ENCODE measurements around the gene OXER1. TPM values are rescaled to one million over a fixed set of nuclear protein-coding genes. Genes with fewer than 3 reads are reported as not detected.
A peak's percentile ranks its signal among the peaks of the same experiment; 100 is the strongest.

Gene OXER1, protein sequence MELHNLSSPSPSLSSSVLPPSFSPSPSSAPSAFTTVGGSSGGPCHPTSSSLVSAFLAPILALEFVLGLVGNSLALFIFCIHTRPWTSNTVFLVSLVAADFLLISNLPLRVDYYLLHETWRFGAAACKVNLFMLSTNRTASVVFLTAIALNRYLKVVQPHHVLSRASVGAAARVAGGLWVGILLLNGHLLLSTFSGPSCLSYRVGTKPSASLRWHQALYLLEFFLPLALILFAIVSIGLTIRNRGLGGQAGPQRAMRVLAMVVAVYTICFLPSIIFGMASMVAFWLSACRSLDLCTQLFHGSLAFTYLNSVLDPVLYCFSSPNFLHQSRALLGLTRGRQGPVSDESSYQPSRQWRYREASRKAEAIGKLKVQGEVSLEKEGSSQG
- 1 to 10 TPM; 6.5 to 10.0 (median 8.9) TPM for polyA plus RNA-seq (ENCODE audit: insufficient read depth in 1 of 5, insufficient read length in 5 of 5, low replicate concordance in 1 of 5)
- long read RNA-seq, donor 1, transcript OXER1-201 (1 exons, 1,781 nt), result major isoform, 5 of 12 reads
- long read RNA-seq, donor 1, partial matches to known transcripts, result 7 of 12 reads
- long read RNA-seq, donor 1, other reads (novel, unspliced or antisense), result 0 of 12 reads
- long read RNA-seq, donor 2, partial matches to known transcripts, result 0 of 3 reads
- long read RNA-seq, donor 2, other reads (novel, unspliced or antisense), result 0 of 3 reads
- long read RNA-seq, donor 3, partial matches to known transcripts, result 0 of 3 reads
- long read RNA-seq, donor 3, other reads (novel, unspliced or antisense), result 0 of 3 reads
- long read RNA-seq, donor 4, transcript OXER1-201 (1 exons, 1,781 nt), result major isoform, 7 of 7 reads
- long read RNA-seq, donor 4, partial matches to known transcripts, result 0 of 7 reads
- long read RNA-seq, donor 4, other reads (novel, unspliced or antisense), result 0 of 7 reads
- long read RNA-seq, donor 5, transcript OXER1-201 (1 exons, 1,781 nt), result major isoform, 7 of 7 reads
- long read RNA-seq, donor 5, partial matches to known transcripts, result 0 of 7 reads
- long read RNA-seq, donor 5, other reads (novel, unspliced or antisense), result 0 of 7 reads
- long read RNA-seq, donor 6, transcript OXER1-201 (1 exons, 1,781 nt), result major isoform, 10 of 10 reads
- long read RNA-seq, donor 6, partial matches to known transcripts, result 0 of 10 reads
- long read RNA-seq, donor 6, other reads (novel, unspliced or antisense), result 0 of 10 reads
- long read RNA-seq, donor 7, partial matches to known transcripts, result 0 of 4 reads
- long read RNA-seq, donor 7, other reads (novel, unspliced or antisense), result 0 of 4 reads
- long read RNA-seq, donor 8, transcript OXER1-201 (1 exons, 1,781 nt), result major isoform, 7 of 7 reads
- long read RNA-seq, donor 8, partial matches to known transcripts, result 0 of 7 reads
- long read RNA-seq, donor 8, other reads (novel, unspliced or antisense), result 0 of 7 reads

GRCh38 chr2:42764096-42764495, at the start of gene OXER1:
Gene OXER1, minus strand, starts transcription at chr2:42764135. Its CDS starts 73 bp downstream, at chr2:42764062.
- DNase-seq, result no peak

- no peak for DNase-seq
Measured at GRCh38 chr2:42812899-42813479, 49.1 kb upstream of the OXER1 start.

GRCh38 chr2:42810971-42811811, 47.3 kb upstream of the OXER1 start:
- DNase-seq, result peak; percentile 80 to 81

GRCh38 chr2:42810121-42810970, 46.4 kb upstream of the OXER1 start:
- peak; percentile 99 for DNase-seq

- DNase-seq, result peak; percentile 80 to 85
Measured at GRCh38 chr2:42809819-42810120, 45.8 kb upstream of the OXER1 start.

- DNase-seq, result no peak
Measured at GRCh38 chr2:42809131-42809818, 45.3 kb upstream of the OXER1 start.

GRCh38 chr2:42808301-42808700, 44.4 kb upstream of the OXER1 start:
- no peak for DNase-seq

DNA sequence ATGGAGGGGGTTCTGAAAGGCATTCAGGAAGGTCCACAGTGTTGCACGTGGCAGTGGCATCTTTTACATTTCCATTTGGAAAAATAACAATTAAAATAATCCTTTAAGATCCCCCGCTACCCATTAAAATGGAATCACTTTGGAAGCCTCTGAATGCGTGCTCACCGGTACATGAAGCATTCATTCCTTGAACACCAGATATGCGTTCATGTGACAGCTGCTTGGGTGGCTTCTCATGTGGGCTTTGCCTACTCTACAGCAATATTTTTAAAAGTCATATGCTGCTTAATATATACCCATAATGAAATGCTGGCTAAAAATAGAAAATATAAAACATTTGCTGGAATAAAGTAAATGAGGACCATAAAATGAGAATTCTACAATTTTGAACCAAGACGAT, 42.9 kb upstream of the OXER1 start:
- no peak for DNase-seq

DNA sequence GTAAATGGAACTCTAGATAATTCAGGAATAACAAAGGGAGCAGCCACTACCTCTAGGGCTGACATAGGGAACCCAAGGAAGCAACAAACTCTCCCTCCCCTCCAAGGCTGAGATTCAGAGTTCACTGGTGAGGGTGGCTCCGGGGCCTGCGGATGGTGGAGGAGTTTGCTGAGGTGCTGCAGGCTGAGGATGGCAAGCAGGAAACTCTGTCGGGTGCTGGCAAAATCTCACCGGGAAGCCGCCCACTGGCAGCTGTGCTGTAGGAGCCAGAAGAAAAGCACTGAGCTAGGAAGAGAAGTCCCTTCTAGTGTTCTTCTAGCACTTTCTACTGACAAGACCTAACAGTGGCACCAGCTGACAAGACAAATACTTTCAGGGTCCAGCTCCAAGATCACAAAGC, 41.0 kb upstream of the OXER1 start:
- no peak for DNase-seq

DNA sequence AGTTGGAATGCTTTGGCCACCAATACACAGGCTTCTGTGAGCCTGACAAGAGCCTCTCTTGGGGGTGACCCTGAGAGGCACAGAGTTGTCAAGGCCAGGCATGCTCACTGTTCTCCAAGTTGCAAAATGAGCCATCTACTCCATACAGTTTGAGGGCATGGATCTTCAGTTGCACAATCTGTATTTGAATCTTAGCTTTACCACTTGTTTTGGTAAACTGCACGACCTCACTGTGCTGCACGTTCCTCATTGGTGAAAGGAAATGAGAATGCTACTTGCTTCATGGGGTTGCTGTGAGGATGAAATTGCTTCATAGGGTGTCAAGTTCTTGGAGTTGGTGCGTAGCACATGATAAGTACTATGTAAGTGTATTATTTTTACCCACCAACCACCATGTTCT, 40.4 kb upstream of the OXER1 start:
- DNase-seq, result no peak

DNA sequence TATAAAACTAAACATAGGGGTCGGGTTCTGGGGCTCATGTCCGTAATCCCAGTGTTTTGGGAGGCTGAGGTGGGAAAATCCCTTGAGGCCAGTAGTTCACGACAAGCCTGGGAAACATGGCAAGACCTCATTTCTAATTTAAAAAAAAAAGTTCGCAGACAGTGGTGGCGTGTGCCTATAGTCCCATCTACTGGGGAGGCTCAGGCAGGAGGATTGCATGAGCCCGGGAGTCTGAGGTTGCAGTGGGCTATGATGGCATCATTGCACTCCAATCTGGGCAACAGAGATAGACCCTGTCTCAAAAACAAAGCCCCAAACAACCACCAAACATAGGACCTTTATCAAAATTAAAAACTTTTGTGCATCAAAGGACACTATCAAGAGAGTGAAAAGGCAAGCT, 38.2 kb upstream of the OXER1 start:
- DNase-seq, result no peak

GRCh38 chr2:42801381-42801780, 37.4 kb upstream of the OXER1 start:
- DNase-seq, result no peak

DNA sequence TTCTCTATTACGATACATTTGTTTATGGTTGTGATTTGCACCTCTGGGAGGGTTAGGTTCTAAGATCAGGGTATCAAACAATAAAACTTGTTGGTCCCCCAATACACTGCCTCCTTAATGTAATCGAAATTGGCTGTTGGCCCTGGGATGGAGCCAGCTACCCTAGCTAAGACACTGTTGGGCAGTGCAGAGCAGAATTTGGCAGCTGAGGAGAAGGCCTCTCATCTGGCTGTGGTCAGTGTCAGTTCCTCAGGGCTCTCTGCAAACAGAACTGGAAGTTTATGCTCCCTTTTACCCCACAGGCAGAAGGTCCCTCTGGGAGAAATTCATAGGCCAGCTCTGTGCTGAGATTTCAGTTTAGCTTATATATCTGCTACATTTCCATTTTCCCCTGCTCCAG, 37.0 kb upstream of the OXER1 start:
- peak in 1 of 2 donors; percentile 45 for DNase-seq

DNA sequence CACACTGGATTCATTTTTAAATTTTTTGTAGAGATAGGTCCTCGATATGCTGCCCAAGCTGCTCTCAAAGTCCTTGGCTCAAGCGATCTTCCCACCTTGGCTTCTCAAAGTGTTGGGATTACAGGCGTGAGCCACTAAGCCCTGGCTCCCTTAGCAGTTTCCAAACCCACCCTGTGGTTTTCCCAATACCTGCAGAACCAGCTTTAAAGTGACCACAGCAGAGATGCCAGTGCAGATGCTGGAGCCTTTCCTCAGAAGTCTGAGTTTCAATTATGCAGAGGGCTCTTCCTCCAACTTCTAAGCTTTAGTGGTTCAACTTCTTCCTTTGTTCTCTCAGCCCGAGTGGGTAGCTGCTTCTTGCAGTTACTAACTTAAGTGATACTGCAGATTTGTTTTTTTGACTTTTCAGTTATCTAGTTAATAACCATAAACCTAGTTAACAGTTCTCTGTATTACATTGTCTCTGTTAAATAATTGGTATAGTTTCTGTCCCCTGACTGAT, 36.6 kb upstream of the OXER1 start:
- no peak for DNase-seq

DNA sequence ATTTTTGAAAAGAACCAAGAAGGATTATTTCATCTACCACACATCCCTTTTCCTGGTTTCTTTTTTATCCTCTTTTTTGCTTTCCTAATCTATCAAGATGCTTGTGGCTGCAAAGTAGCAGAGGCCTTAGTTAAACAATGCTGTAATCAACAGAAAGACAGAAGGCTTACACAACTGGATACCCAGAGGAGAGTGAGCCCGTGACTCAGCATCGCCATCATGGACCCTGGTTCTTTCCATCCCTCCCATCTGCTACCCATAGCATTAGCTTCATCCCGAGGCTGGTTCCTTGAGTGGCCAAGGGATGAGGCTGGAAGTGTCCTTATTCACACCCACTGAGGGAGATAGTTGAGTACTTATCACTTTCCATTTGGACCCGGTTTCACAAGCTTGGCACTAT, 35.9 kb upstream of the OXER1 start:
- no peak for DNase-seq

DNA sequence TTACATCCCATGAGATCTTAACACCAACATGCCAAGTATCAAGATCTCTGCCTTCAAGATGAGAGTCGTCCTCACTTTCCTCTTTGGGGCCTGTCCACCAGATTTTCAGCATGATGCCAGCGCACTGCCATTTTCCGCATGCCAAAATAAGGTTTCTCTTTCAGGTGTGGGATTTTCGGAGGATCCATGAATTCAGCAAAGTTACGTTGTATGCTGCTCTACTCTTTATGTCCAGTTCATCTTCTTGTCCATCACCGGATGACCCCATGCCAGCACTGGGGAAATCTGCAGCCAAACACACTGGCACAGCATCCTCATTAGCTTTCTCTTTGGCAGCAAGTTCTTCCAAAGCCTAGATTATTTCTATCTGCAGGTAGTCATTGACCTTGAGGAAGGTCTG, 33.3 kb upstream of the OXER1 start:
- no peak for DNase-seq

DNA sequence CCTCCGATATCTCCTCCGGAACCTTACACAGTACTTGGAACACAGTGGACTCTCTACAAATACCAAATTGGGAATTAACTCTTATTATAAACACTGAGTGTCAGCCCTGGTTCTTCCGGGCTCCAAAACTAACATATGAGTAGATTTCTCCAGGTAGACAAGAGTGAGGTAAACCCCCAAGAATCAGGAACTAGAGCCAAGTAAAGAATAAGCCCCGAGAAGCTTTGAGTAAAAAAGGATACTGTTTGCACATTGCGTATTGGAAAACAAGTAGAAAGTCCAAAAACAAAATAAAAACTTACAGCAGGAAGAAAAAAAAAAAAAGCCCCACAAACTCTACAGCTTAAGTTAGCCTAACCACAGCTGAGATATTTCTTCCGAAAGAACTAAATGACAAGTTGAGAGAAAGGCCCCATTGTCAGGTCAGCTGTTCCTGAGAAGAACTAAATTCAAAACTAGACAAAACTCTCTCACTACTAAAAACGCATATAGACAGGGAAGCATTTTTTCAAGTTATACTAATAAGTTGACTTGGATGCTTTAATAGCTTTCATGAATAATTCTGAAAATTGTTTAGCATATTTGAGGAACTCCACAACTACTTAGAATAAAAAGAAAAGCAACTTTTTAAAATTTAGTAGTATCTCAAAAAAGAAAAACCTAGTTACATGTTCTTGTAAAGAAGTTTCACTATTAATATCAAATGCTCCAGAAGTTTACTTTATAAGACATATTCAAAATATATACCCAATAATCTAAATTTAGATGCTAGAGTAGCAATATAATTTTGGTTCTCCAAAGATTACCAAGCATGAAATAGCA, 32.7 kb upstream of the OXER1 start:
- no peak for DNase-seq

- no peak for DNase-seq
Measured at GRCh38 chr2:42795841-42796301, 31.9 kb upstream of the OXER1 start.

Measured in right lung (tissue), 10 donors.